GM19455 (cell line): ENCODE measurements around the gene PHF24.
"Not testable (repeated sequence)": the region's sequence is repeated elsewhere in the genome, so short reads cannot be mapped to it uniquely, and the experiment has no call there.

ENCODE experiments used
- ATAC-seq: cut with Tn5 transposase; IDR thresholded peaks from one replicate; pipeline ENCODE4 v1.9.1; 2021; ENCODE audit not compliant: unreplicated experiment

The PHF24 gene

GRCh38 chr9:34957492-34958410, at the start of gene PHF24:
TSS of gene PHF24 (plus strand) at chr9:34958285. CDS start at chr9:34971299, 13,014 bp downstream.
- no peak for ATAC-seq

- no peak for ATAC-seq
These were observed 31.0 kb upstream of the PHF24 start for GRCh38 chr9:34927061-34927460.

- no peak for ATAC-seq
These were observed 29.2 kb upstream of the PHF24 start for GRCh38 chr9:34928921-34929320.

GRCh38 chr9:34929506-34930102, 28.5 kb upstream of the PHF24 start:
- no peak for ATAC-seq

- ATAC-seq = not testable (repeated sequence)
These were observed 18.1 kb upstream of the PHF24 start for GRCh38 chr9:34939989-34940388.

GRCh38 chr9:34948451-34948850, 9.6 kb upstream of the PHF24 start:
- ATAC-seq = no peak

- no peak for ATAC-seq
These were observed 3.9 kb upstream of the PHF24 start for GRCh38 chr9:34954225-34954624.

GRCh38 chr9:34956066-34956465, 2.0 kb upstream of the PHF24 start:
- not testable (repeated sequence) for ATAC-seq

- no peak for ATAC-seq
These were observed 1.4 kb upstream of the PHF24 start for GRCh38 chr9:34956648-34957047.

GRCh38 chr9:34958411-34958982, 412 bp downstream of the PHF24 start:
- ATAC-seq = no peak

GRCh38 chr9:34959461-34959860, 1.4 kb downstream of the PHF24 start:
- ATAC-seq = no peak

- no peak for ATAC-seq
These were observed 3.7 kb downstream of the PHF24 start for GRCh38 chr9:34961574-34962490.

- ATAC-seq = no peak
These were observed 4.5 kb downstream of the PHF24 start for GRCh38 chr9:34962546-34962945.

- ATAC-seq = no peak
These were observed 5.5 kb downstream of the PHF24 start for GRCh38 chr9:34963552-34963951.

- no peak for ATAC-seq
These were observed 6.4 kb downstream of the PHF24 start for GRCh38 chr9:34964458-34964857.

GRCh38 chr9:34971146-34971811, 13.2 kb downstream of the PHF24 start:
- ATAC-seq = no peak

- ATAC-seq = no peak
These were observed 16.6 kb downstream of the PHF24 start for GRCh38 chr9:34974664-34975063.

- no peak for ATAC-seq
These were observed 18.4 kb downstream of the PHF24 start for GRCh38 chr9:34976441-34976840.

GRCh38 chr9:34976992-34977391, 18.9 kb downstream of the PHF24 start:
- ATAC-seq = no peak

- no peak for ATAC-seq
These were observed 22.2 kb downstream of the PHF24 start for GRCh38 chr9:34980181-34980761.
